Upper lobe of right lung (tissue), 1 donor: Measurements from ENCODE around the gene GNAZ. TPM values are rescaled to one million over a fixed set of nuclear protein-coding genes. Genes with fewer than 3 reads are reported as not detected.

Experiments used
- ATAC-seq: fragments of 200-7000 bp; cut with Tn5 transposase; one replicate; pipeline ENCODE4 v1.9.1; 2020; ENCODE audit warnings: mild to moderate bottlenecking, moderate library complexity
- DNase-seq: peaks from one replicate; pipeline ENCODE4 v3.0.0-alpha.2; 2020
- H3K27ac ChIP-seq: fragments of 200-600 bp; one replicate; pipeline ENCODE4 v1.8.0; 2022
- H3K27me3 ChIP-seq: fragments of 200-600 bp; one replicate; pipeline ENCODE4 v1.8.0; 2022; ENCODE audit warnings: mild to moderate bottlenecking
- H3K36me3 ChIP-seq: fragments of 200-600 bp; one replicate; pipeline ENCODE4 v1.8.0; 2022
- H3K4me1 ChIP-seq: fragments of 200-600 bp; one replicate; pipeline ENCODE4 v1.8.0; 2022
- H3K4me3 ChIP-seq: fragments of 200-600 bp; one replicate; pipeline ENCODE4 v1.8.0; 2022; ENCODE audit warnings: mild to moderate bottlenecking
- H3K9me3 ChIP-seq: fragments of 200-600 bp; one replicate; pipeline ENCODE4 v1.8.0; 2022
- CTCF ChIP-seq: fragments of 200-600 bp; IDR thresholded peaks from one replicate; pipeline ENCODE4 v1.8.0; 2022; ENCODE audit warnings: antibody characterized with exemption
- intact Hi-C: fragments of 100-400 bp; cut with DNase I; formaldehyde crosslinking; loops from one replicate; pipeline ENCODE4 v1.11.0; 2022
- total RNA-seq: library from RNA; stranded (reverse); fragmentation: NEBNext Ultra II Directional; extraction: Animal tissue kit (Norgen Biotek cat#: 25700); gene quantifications from one replicate; pipeline ENCODE4 v1.2.1, GENCODE V29; 2021
- donor health status: DM: no; HTN: yes; CAD: no; lungs with severe emphysema.

GNAZ gene
- total RNA-seq, 1 donor from 2014 or later, result 3.0 TPM

- H3K27me3 ChIP-seq, result no peaks in the 10 kb centered on the region
- intact Hi-C loops, result no loop called here
Measured at GRCh38 chr22:23062616-23063538, 7.4 kb upstream of the GNAZ start.

DNA sequence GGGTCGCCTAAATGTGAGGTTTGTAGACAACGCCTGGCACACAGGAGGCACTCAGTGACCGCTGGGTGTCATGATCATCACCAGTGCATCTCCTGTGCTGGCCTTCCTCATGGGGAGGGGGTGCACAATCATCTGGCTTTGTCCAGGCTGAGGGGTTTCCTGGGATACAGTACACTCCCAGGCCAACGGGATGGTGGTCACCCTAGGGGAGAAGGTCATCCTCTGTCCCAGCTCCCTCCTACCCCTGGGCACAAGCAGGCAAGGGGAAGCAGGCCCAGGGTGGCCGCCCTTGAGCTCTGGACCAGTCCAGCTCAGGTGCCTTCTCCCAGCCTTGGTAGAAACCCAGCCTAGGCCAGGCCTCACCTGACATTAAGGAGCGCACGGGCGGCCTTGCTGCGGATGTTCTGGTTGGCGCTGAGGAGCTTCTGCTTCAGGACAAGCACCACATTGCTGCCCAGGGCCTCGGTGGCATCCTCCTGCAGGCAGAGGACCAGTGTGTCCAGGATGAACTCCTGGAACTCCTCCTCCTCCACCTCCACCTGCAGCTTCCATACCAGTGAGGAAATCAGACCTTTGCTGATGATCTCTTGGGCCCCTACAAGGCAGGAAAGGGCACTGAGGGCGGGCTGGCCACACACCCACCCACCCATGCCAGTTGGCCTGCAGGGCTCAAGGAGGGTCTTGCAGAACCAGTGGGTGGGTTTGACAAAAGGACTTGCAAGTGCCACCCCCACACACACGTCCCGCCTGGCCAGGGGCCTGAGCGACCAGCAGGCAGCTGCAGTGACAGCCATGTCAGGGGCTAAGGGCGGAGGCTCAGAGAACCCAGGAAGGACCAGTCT lies 6.6 kb upstream of the GNAZ start:
- H3K27me3 ChIP-seq, result no peaks in the 10 kb centered on the region
- H3K36me3 ChIP-seq, result no peaks in the 10 kb centered on the region
- ATAC-seq, result no peak
- no peak for TF ChIP-seq CTCF
- H3K4me1 ChIP-seq, result no peaks in the 10 kb centered on the region
- H3K27ac ChIP-seq, result no peak overlapping the region
- DNase-seq, result peak; percentile 57
- intact Hi-C loops, result no loop called here
- no peak overlapping the region for H3K4me3 ChIP-seq
- no peaks in the 10 kb centered on the region for H3K9me3 ChIP-seq

More at GRCh38 chr22:23062616-23063538, 7.4 kb upstream of the GNAZ start:
- Histone ChIP-seq H3K4me3 (no peak overlapping the region), H3K27ac (no peak overlapping the region), H3K36me3 (no peaks in the 10 kb centered on the region), H3K9me3 (no peaks in the 10 kb centered on the region), H3K4me1 (no peaks in the 10 kb centered on the region)
- peak; percentile 39 for DNase-seq
- no peak for TF ChIP-seq CTCF
- ATAC-seq, result no peak

DNA sequence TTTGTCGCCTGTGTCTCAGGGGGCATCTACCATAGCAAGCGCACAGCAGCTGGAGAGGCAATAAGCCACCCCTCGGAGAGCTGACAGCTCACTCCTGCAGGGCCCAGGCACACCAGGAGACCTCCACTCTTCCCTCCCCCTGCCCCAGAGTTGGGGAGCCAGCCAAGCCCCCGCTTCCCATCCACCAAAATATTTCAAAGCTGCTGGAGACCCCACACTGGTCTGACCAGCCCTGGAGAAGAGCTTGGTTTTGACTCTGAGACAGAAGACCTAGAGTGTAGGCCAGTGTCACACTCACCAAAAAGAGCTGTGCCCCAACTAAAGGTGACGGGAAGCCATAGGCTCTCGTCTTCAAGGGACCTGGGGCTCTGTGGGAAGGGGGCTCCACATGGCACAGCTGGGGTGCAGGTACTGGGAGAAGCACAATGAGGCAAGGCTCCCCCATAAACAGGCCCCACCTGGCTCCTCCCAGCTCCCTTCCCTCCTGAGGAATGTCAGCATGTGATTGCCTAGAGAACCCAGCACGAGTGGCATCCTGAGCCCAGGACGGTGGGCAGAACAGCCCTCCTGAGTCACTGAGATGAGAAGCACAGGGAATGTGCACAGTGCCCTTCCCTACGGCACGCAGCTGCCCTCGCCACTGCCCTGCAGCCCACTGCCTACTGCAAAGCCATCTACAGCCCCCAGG lies 5.8 kb upstream of the GNAZ start:
- Histone ChIP-seq H3K36me3 (no peaks in the 10 kb centered on the region), H3K9me3 (no peaks in the 10 kb centered on the region), H3K27me3 (no peaks in the 10 kb centered on the region), H3K4me3 (no peak overlapping the region), H3K27ac (no peak overlapping the region), H3K4me1 (no peaks in the 10 kb centered on the region)
- intact Hi-C loops, result no loop called here
- no peak for TF ChIP-seq CTCF
- DNase-seq (peak; percentile 44), ATAC-seq (no peak)

- no peak overlapping the region for H3K4me3 ChIP-seq
- no peak for ATAC-seq
- H3K27ac ChIP-seq, result no peak overlapping the region
- DNase-seq, result peak; percentile 28
- no peaks in the 10 kb centered on the region for H3K27me3 ChIP-seq
- H3K9me3 ChIP-seq, result no peaks in the 10 kb centered on the region
- TF ChIP-seq CTCF, result no peak
- no peaks in the 10 kb centered on the region for H3K4me1 ChIP-seq
- H3K36me3 ChIP-seq, result no peaks in the 10 kb centered on the region
- intact Hi-C loops, result no loop called here
Measured at GRCh38 chr22:23065069-23065451, 5.3 kb upstream of the GNAZ start.

DNA sequence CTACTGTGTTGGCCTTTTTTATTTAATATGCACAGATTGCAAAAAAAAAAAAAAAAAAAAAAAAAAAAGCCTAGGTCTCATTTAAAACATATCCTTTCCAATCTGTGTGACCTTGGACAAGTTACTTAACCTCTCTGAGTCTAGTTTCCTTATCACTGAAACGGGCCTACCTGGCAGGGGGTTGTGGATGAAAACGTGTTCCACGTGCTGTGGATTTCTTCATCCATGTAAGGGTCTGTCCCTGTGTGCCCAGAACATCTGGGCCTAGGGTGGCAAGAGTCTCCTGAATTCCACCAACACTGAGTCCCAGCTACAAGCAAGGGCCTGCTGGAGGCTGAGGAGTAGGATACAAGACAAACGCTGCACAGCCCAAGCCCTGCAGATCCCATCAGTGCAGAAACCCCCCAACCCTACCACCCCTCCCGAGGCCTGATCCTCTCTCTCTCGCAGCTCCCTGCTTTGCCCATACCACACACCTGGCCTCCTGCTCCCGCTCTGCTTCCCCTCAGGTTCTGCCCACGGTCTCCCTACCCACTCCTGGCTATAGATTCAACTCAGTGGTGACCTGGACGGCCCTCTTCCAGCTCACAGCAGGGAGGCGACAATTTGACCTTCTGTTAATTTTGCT lies 4.7 kb upstream of the GNAZ start:
- H3K36me3 ChIP-seq, result no peaks in the 10 kb centered on the region
- H3K27me3 ChIP-seq, result no peaks in the 10 kb centered on the region
- H3K4me3 ChIP-seq, result no peak overlapping the region
- H3K27ac ChIP-seq, result no peak overlapping the region
- no peaks in the 10 kb centered on the region for H3K9me3 ChIP-seq
- intact Hi-C loops, result no loop called here
- ATAC-seq (no peak), DNase-seq (peak; percentile 53)
- no peaks in the 10 kb centered on the region for H3K4me1 ChIP-seq
- TF ChIP-seq CTCF, result no peak
